Liver (tissue), 9 donors: ENCODE measurements around the gene GBA2. TPM values are rescaled to one million over a fixed set of nuclear protein-coding genes. Genes with fewer than 3 reads are reported as not detected.
A peak's percentile ranks its signal among the peaks of the same experiment; 100 is the strongest.

Experiments used
- DNase-seq: peaks from one replicate; pipeline ENCODE4 v3.0.0-alpha.2; 2017; ENCODE audit warnings: low spot score
- H3K27ac ChIP-seq, 2 donors: one replicate each; pipeline ENCODE4 v1.7.0; 2013; ENCODE audit warnings: inconsistent platforms in 2 of 2, low read length in 2 of 2, control low read depth in 1 of 2, low read depth in 1 of 2, mild to moderate bottlenecking in 1 of 2
- H3K27me3 ChIP-seq, 4 donors: one replicate each; pipeline versions ENCODE4 v1.6.1 to v1.7.0; 2013; ENCODE audit warnings: low read length in 3 of 4, inconsistent platforms in 1 of 4, mild to moderate bottlenecking in 1 of 4, moderate library complexity in 1 of 4; ENCODE audit not compliant: control insufficient read depth in 4 of 4, insufficient read depth in 4 of 4
- H3K36me3 ChIP-seq, 4 donors: one replicate each; pipeline versions ENCODE4 v1.6.1 to v1.7.0; 2013; ENCODE audit warnings: low read length in 3 of 4, mild to moderate bottlenecking in 3 of 4, low read depth in 1 of 4, moderate library complexity in 1 of 4; ENCODE audit not compliant: control insufficient read depth in 4 of 4, insufficient read depth in 3 of 4
- H3K4me1 ChIP-seq, 4 donors: one replicate each; pipeline versions ENCODE4 v1.6.1 to v1.7.0; 2013; ENCODE audit warnings: low read length in 3 of 4, mild to moderate bottlenecking in 3 of 4, moderate library complexity in 1 of 4; ENCODE audit not compliant: control insufficient read depth in 4 of 4, insufficient read depth in 4 of 4
- H3K4me3 ChIP-seq, 3 donors: one replicate each; pipeline versions ENCODE4 v1.6.1 to v1.7.0; 2013; ENCODE audit warnings: low read length in 3 of 3, control low read depth in 1 of 3, low read depth in 1 of 3, mild to moderate bottlenecking in 1 of 3
- H3K9ac ChIP-seq, 2 donors: one replicate each; pipeline ENCODE4 v1.7.0; 2013; ENCODE audit warnings: low read length in 2 of 2, mild to moderate bottlenecking in 2 of 2, moderate library complexity in 2 of 2, control low read depth in 1 of 2, low read depth in 1 of 2
- H3K9me3 ChIP-seq, 4 donors: one replicate each; pipeline versions ENCODE4 v1.6.1 to v1.7.0; 2013; ENCODE audit warnings: low read length in 3 of 4; ENCODE audit not compliant: control insufficient read depth in 4 of 4
- ATF3 ChIP-seq: IDR thresholded peaks from 2 replicates; pipeline ENCODE4 v1.6.1; 2016; ENCODE audit warnings: antibody characterized with exemption
- EGR1 ChIP-seq, 2 donors: IDR thresholded peaks; 2 replicates each; pipeline ENCODE4 v1.6.1; 2016 to 2018; ENCODE audit warnings: antibody characterized with exemption in 2 of 2, low read depth in 2 of 2
- FOXA1 ChIP-seq: IDR thresholded peaks from 2 replicates; pipeline ENCODE4 v1.6.1; 2016; ENCODE audit warnings: antibody characterized with exemption
- FOXA2 ChIP-seq: IDR thresholded peaks from 2 replicates; pipeline ENCODE4 v1.6.1; 2016; ENCODE audit warnings: antibody characterized with exemption
- GABPA ChIP-seq, 2 donors: IDR thresholded peaks in 1 of 2; conservative IDR thresholded peaks in 1 of 2; 2 replicates each; pipeline ENCODE4 v1.6.1; 2016; ENCODE audit warnings: antibody characterized with exemption in 2 of 2, mild to moderate bottlenecking in 1 of 2, moderate library complexity in 1 of 2
- HNF4A ChIP-seq, 2 donors: conservative IDR thresholded peaks; 2 replicates each; pipeline ENCODE4 v1.6.1; 2016; ENCODE audit warnings: antibody characterized with exemption in 2 of 2, mild to moderate bottlenecking in 2 of 2
- HNF4G ChIP-seq: IDR thresholded peaks from 2 replicates; pipeline ENCODE4 v1.6.1; 2016; ENCODE audit warnings: antibody characterized with exemption
- NR2F2 ChIP-seq: IDR thresholded peaks from 2 replicates; pipeline ENCODE4 v1.6.1; 2016; ENCODE audit warnings: antibody characterized with exemption
- RAD21 ChIP-seq, 2 donors: IDR thresholded peaks; 2 replicates each; pipeline ENCODE4 v1.6.1; 2016; ENCODE audit warnings: antibody characterized with exemption in 2 of 2, mild to moderate bottlenecking in 2 of 2
- RXRA ChIP-seq, 2 donors: IDR thresholded peaks; 2 replicates each; pipeline ENCODE4 v1.6.1; 2017 to 2018; ENCODE audit warnings: antibody characterized with exemption in 2 of 2, mild to moderate bottlenecking in 1 of 2
- SP1 ChIP-seq: IDR thresholded peaks from 2 replicates; pipeline ENCODE4 v1.6.1; 2018; ENCODE audit warnings: antibody characterized with exemption, mild to moderate bottlenecking
- TAF1 ChIP-seq: conservative IDR thresholded peaks from 2 replicates; pipeline ENCODE4 v1.6.1; 2016; ENCODE audit warnings: antibody characterized with exemption, mild to moderate bottlenecking
- YY1 ChIP-seq: IDR thresholded peaks from 2 replicates; pipeline ENCODE4 v1.6.1; 2016; ENCODE audit warnings: antibody characterized with exemption, mild to moderate bottlenecking
- WGBS: extraction: QIAGEN DNeasy Blood & Tissue Kit; methylation state at CpG from one replicate; pipeline ENCODE4 v1.1.7; 2013; 5-methylcytosine and 5-hydroxymethylcytosine counted together
- polyA plus RNA-seq, 2 donors: library from polyadenylated mRNA; stranded (reverse) in 1 of 2; unstranded in 1 of 2; fragments of 200-250 nt in 1 of 2; fragments of >200 nt in 1 of 2; fragmentation: Nextera tagmentation in 1 of 2; extraction: Ambion mirVana in 1 of 2; gene quantifications; one replicate each; pipeline versions ENCODE4 v1.2.1 to v1.2.3, GENCODE V29; 2013 to 2015
- total RNA-seq, 2 donors: library from RNA; depleted of rRNA; stranded (reverse); fragments of >200 nt; gene quantifications; one replicate each; pipeline ENCODE4 v1.2.3, GENCODE V29; 2014
- TF ChIP-seq, protein P1 (sequence below): IDR thresholded peaks from 2 replicates; pipeline ENCODE4 v1.6.1; 2016; ENCODE audit warnings: antibody characterized with exemption
- TF ChIP-seq, protein P2 (sequence below): IDR thresholded peaks from 2 replicates; pipeline ENCODE4 v1.6.1; 2016; ENCODE audit warnings: antibody characterized with exemption
- TF ChIP-seq, protein P3 (sequence below): IDR thresholded peaks from 2 replicates; pipeline ENCODE4 v1.6.1; 2016; ENCODE audit warnings: antibody characterized with exemption, mild to moderate bottlenecking
- donor health status: healthy.
- donor health status: healthy.
- donor health status: healthy.
- donor health status: healthy.
- donor health status: healthy.

The GBA2 gene
- total and polyA plus RNA-seq, 4 donors, result 24.1 to 65.3 (median 25.8) TPM

DNA sequence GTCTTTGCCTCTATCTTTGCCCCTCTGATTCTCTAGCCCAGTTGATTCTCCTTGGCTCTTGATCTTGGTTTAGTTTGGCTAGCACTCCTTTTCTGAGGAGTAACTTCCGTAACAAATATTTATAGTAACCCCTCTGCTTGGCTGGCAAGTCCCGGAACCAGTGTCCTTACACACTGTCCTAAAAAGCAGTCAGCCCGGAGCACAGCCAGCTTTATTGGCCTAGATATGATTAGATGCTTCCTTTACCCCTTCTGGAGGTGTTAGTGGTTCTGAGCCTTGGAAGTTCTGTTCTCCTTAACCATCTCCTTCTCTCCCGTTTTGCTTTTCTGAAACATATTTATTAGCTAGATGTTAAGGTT lies 22.0 kb upstream of the GBA2 start:
- H3K9ac ChIP-seq, result peak overlapping the region in 1 of 2 donors; percentile 36
- TF ChIP-seq TAF1, result no peak
- peak; percentile 31 for TF ChIP-seq NR2F2
- no peak for TF ChIP-seq GABPA (IDR thresholded peaks at IDR 0.05 in 1 of 2, conservative IDR thresholded peaks at IDR 0.05 in 1 of 2)
- TF ChIP-seq, protein P1, sequence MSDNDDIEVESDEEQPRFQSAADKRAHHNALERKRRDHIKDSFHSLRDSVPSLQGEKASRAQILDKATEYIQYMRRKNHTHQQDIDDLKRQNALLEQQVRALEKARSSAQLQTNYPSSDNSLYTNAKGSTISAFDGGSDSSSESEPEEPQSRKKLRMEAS, result no peak
- TF ChIP-seq, protein P2, sequence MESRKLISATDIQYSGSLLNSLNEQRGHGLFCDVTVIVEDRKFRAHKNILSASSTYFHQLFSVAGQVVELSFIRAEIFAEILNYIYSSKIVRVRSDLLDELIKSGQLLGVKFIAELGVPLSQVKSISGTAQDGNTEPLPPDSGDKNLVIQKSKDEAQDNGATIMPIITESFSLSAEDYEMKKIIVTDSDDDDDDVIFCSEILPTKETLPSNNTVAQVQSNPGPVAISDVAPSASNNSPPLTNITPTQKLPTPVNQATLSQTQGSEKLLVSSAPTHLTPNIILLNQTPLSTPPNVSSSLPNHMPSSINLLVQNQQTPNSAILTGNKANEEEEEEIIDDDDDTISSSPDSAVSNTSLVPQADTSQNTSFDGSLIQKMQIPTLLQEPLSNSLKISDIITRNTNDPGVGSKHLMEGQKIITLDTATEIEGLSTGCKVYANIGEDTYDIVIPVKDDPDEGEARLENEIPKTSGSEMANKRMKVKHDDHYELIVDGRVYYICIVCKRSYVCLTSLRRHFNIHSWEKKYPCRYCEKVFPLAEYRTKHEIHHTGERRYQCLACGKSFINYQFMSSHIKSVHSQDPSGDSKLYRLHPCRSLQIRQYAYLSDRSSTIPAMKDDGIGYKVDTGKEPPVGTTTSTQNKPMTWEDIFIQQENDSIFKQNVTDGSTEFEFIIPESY, result no peak
- TF ChIP-seq RAD21 (IDR thresholded peaks at IDR 0.05), result no peak
- peak; percentile 34 for TF ChIP-seq SP1
- no peak for TF ChIP-seq ATF3

DNA sequence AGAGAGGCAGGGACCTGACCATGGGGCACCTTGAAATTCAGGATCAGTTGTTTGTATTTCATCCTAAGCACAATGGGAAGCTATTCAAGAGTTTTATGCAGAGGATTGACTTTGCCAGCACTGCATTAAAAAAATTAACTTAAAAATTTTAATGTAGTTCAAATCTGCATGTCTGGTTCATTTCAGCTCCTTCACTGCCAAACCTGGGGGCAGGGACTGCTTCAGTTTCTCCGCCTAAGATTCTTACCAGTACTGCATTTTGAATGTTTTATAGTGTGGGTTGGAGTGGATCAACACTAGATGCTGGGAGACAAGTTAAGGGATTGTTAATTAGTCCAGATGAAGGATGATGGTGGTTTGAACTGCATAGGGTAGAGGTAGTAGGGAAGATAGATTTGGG lies 20.7 kb upstream of the GBA2 start:
- H3K9me3 ChIP-seq, result no peaks in the 10 kb centered on the region
- H3K36me3 ChIP-seq, result no peaks in the 10 kb centered on the region
- TF ChIP-seq YY1 (no peak), ATF3 (no peak), EGR1 (IDR thresholded peaks at IDR 0.05; ENCODE audit: low read depth in 2 of 2) (no peak), FOXA2 (no peak), SP1 (no peak), HNF4A (conservative IDR thresholded peaks at IDR 0.05) (no peak), GABPA (IDR thresholded peaks at IDR 0.05 in 1 of 2, conservative IDR thresholded peaks at IDR 0.05 in 1 of 2) (no peak), FOXA1 (no peak), RXRA (IDR thresholded peaks at IDR 0.05) (no peak), RAD21 (IDR thresholded peaks at IDR 0.05) (no peak), HNF4G (no peak)
- TF ChIP-seq, protein P3, sequence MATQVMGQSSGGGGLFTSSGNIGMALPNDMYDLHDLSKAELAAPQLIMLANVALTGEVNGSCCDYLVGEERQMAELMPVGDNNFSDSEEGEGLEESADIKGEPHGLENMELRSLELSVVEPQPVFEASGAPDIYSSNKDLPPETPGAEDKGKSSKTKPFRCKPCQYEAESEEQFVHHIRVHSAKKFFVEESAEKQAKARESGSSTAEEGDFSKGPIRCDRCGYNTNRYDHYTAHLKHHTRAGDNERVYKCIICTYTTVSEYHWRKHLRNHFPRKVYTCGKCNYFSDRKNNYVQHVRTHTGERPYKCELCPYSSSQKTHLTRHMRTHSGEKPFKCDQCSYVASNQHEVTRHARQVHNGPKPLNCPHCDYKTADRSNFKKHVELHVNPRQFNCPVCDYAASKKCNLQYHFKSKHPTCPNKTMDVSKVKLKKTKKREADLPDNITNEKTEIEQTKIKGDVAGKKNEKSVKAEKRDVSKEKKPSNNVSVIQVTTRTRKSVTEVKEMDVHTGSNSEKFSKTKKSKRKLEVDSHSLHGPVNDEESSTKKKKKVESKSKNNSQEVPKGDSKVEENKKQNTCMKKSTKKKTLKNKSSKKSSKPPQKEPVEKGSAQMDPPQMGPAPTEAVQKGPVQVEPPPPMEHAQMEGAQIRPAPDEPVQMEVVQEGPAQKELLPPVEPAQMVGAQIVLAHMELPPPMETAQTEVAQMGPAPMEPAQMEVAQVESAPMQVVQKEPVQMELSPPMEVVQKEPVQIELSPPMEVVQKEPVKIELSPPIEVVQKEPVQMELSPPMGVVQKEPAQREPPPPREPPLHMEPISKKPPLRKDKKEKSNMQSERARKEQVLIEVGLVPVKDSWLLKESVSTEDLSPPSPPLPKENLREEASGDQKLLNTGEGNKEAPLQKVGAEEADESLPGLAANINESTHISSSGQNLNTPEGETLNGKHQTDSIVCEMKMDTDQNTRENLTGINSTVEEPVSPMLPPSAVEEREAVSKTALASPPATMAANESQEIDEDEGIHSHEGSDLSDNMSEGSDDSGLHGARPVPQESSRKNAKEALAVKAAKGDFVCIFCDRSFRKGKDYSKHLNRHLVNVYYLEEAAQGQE, result no peak
- TF ChIP-seq, protein P2, result no peak
- TF ChIP-seq, protein P1, result no peak
- H3K4me1 ChIP-seq, result peaks cover 2 to 27% (median 18%) of the 10 kb centered on the region in 4 donors
- no peak overlapping the region for H3K27ac ChIP-seq
- no peak overlapping the region for H3K4me3 ChIP-seq
- H3K9ac ChIP-seq, result no peak overlapping the region
- DNase-seq, result no peak
- H3K27me3 ChIP-seq, result no peaks in the 10 kb centered on the region
- 92% methylated on average over 1 of the region's 1 CpG for WGBS

More for the DNA sequence above, 22.0 kb upstream of the GBA2 start:
- H3K27ac ChIP-seq, result peak overlapping the region in 1 of 2 donors; percentile 8
- 10% methylated on average over 4 of the region's 4 CpGs for whole genome bisulfite sequencing
- no peak for DNase-seq
- no peaks in the 10 kb centered on the region for H3K36me3 ChIP-seq
- H3K4me3 ChIP-seq, result no peak overlapping the region
- no peaks in the 10 kb centered on the region for H3K9me3 ChIP-seq
- no peaks in the 10 kb centered on the region for H3K27me3 ChIP-seq
- H3K4me1 ChIP-seq, result peaks cover 2 to 32% (median 23%) of the 10 kb centered on the region in 4 donors
